CD4-positive, alpha-beta T cell treated with Interleukin-1 beta for 1 hour (primary cell): ENCODE results near the gene TNS3.
"Not testable (repeated sequence)": the region's sequence is repeated elsewhere in the genome, so short reads cannot be mapped to it uniquely, and the experiment has no call there.

Source experiments
- DNase-seq, 2 donors: peaks; one replicate each; pipeline ENCODE4 v3.0.0-alpha.2; 2020 to 2022

The TNS3 gene

DNA sequence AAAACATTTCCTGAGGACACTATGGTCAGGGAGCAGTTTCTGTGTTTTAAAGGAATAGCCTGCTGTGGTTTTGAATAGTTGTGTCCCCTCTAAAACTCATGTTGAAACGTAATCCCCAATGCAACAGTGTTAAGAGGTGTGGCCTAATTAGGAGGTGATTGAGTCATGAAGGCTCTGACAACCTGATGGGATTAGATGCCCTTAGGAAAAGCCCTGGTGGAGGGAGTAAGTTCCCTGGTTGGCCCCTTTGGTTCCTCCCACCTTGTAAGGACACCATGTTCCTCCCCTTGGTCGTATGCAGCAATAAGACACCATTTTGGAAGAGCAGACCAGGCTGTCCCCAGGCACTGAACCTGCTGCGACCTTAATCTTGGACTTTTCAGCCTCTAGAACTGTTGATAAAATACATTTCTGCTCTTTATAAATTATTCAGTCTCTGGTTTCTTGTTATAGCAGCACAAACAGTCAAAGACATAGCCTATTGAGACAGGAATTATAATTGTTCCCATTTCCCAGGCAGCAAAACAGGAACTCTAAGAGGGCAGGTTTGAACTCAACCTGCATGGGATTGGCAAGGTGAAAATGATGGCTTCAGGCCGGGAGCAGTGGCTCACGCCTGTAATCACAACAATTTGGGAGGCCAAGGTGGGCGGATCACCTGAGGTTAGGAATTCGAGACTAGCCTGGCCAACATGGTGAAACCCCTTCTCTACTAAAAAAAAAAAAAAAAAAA, 20.5 kb upstream of the TNS3 start:
- DNase-seq: no peak

GRCh38 chr7:47601881-47602249, 20.0 kb upstream of the TNS3 start:
- DNase-seq: no peak

DNA sequence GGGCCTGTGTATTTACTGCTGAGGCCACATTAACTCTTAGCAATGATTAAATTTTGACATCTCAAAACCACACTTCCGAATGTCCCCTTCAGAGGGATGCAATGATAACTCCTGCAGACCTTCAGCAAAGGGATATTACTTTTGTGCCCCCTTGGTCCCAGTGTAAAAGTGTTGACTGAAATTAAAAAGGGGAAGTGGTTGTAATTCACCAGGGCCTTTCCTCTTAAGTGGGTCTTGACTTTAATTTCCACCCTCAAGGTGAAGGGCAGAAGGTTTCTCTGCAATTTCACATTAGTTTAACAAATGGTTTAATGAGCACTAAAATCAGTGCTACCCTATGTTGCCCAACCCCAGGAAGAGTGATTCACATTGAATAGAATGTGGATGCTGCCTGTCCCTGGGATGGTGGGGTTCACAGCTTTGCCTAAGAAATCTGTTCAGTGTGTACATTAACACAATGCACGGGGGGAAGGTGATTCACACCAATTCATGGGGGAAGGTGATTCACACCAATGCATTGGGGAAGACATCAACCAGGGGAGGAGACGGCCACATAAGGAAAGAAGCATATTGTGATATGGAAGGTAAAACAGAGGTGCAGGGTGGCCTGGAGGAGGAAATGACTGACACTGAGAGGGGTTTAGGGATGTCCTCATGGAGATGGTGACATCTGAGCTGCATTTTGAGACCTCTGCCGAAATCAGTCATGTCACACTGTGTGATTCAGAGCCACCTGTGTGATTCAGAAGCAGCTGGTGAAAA, 19.4 kb upstream of the TNS3 start:
- peak in 1 of 2 donors; percentile 20 for DNase-seq

GRCh38 chr7:47600199-47601118, 18.5 kb upstream of the TNS3 start:
- DNase-seq: no peak

GRCh38 chr7:47597379-47597778, 15.5 kb upstream of the TNS3 start:
- DNase-seq: no peak

GRCh38 chr7:47596502-47597202, 14.7 kb upstream of the TNS3 start:
- DNase-seq: no peak

- no peak for DNase-seq
These were observed 12.5 kb upstream of the TNS3 start for GRCh38 chr7:47594406-47594805.

- DNase-seq: no peak
These were observed 10.0 kb upstream of the TNS3 start for GRCh38 chr7:47591655-47592572.

DNA sequence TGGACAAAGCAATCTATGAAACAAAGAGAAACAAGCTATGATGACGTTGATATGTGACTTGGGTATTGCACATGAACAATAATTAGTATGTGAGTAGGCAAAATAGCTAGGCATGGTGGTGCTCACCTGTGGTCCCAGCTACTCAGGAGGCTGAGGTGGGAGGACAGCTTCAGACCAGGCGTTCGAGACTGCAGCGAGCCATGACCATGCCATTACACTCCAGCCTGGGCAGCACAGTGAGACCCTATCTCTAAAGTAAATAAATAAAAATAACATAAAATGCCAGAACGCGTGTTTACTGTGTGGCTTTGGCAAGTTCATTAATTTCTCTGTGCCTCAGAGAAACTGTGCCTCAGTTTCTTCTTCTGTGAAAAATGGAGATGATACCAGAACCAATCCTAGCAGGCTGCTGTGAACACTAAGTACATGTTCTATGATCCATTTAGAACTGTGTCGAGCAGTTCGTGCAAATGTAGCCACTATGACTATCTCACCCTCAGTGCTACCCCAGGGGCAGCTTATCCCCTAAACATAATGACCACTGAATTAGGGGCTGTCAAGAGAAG, 9.3 kb upstream of the TNS3 start:
- DNase-seq: no peak

DNA sequence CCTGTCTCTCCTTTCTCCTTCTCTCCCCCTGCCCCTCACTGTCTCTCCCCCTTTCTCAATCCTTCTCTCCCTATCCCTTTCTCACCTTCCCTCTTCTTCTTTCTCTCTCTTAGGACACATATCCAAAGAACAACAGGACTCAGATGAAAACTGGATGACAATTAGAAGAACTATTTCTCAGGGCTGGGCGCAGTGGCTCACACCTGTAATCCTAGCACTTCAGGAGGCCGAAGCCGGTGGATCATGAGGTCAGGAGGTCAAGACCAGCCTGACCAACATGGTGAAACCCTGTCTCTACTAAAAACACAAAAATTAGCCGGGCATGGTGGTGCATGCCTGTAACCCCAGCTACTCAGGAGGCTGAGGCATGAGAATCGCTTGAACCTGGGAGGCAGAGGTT, 8.3 kb upstream of the TNS3 start:
- DNase-seq: not testable (repeated sequence)

DNA sequence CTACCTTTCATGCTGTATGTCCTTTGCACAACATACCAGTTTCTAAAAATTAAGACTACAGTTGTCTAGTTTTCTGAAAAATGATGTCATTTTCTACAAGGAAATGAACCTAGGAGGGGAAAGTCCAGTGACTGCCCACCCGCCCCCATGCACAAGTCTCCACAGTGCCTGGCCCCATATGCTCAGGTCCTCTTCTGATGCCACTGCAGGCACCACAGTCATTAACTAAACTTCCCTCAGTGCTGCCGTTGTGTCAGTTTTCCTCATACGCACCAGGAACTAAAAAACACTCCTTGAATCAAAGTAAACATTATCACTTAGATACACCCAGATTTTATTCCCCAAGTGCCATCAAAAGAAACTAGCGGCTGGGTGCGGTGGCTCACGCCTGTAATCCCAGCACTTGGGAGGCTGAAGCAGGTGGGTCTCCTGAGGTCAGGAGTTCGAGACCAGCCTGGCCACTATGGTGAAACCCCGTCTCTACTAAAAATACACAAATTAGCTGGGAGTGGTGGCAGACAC, 6.9 kb upstream of the TNS3 start:
- DNase-seq: no peak

GRCh38 chr7:47587976-47588375, 6.1 kb upstream of the TNS3 start:
- DNase-seq: no peak

DNA sequence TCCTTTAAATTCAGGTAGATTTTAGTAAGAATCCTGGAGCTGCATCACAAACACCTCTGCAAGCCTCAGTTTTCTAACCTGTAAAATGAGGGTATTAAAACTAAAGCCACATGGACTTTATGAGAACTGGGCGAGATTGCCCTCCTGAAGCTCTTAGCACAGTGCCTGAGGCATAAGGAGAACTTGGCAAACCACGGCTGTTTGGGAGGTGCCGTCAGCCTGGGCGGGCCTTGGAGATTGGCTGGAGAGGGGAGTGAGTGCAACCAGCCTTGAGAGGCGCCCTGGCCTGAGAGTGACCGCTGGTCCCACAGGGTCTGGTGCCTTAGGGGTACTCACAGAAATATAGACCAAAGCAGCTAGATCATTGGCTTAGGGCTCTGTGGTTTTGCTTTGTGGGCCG, 5.4 kb upstream of the TNS3 start:
- DNase-seq: no peak

DNA sequence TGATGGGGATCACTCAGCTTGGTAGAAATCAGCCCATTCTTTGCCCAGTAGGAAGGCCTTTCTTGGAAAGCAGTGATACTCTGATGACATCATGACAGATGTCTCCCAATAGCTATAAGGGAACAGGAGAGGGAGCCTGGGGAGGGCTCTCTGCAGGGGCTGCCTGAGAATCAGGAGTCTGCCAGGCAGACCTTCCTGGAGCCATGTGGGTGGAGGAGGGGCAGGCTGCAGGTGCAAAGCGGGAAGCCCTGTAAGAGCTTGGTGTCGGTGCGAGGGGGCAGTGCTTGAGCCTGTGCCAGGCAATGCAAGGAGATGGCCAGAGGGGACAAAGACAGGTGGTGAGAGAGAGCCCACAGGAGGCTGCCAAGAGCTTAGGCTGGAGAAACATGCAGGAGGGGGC, 5.0 kb upstream of the TNS3 start:
- no peak for DNase-seq

- DNase-seq: peak in 1 of 2 donors; percentile 38
These were observed 4.3 kb upstream of the TNS3 start for GRCh38 chr7:47586161-47586670.

DNA sequence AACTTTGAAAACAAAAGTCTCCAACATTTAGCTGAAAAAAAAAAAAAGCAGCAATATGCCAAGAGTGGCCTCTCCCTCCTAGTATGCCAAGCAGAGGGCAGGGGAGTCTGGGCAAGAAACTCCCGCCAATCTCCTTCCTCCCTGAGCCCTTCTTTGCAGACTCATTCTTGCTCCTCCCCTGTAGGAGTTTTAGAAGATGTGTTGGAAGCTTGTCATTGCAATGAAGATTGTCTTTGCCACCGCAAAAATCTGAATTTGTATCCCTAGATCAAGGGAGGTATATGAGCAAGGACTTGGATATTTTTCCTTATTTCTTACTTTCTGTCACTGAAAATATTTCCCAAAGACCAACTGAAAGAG, 2.6 kb upstream of the TNS3 start:
- DNase-seq: no peak

DNA sequence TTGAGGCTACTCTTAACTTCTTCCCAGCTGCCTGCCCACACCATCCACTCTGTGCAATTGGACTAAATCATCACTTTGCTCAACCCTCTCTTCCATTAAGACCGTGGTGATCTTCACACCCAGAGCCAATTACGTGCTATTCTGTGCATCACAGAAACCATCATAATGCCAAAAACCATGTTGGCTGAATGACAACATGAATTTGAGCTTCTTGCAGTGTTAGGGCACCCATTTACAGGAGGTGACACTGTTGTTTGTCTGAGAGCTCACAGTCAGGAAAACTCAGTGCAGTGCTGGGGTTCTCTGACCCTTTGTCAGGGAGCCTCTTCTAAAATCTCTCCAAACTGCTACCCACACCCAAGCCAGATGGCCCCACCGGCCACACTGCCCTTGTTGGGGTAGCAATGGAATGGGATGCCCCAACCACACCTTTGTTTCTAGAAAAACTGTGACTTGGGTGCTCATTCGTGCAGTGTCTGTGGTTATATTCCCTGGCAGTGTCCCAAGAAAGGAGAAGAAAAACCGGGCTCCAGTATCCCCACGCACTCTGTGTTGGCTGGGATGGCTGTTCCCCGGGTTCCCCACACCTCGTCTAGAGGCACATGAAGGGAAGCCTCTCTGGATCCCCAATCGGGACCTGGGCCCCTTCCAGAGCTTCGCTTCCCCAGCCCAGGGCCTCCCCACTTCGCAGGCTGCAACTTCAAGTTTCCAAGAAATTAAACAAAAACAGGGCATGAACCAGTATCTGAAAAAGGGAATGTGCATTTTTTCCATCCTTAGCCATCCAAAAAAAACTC, 2.0 kb upstream of the TNS3 start:
- no peak for DNase-seq

GRCh38 chr7:47582764-47583738, 1.1 kb upstream of the TNS3 start:
- no peak for DNase-seq

DNA sequence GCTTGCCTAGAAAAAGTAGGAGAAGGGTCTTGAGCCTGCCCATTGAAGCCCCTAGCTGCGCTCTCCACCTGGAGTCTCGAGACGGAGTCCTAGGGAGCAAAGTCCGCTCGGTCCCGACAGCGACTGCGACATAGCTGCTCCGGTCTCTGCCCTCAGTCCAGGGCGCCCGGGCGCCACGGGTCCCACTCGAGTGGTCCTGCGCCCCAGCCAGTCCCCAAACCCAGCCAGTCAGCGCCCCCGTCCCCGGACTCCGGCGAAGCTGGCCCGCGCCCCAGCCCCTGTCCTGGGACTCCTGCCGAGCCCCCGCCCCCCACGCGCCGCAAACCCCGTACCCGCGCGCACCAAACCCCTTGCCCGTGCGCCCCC, 490 bp downstream of the TNS3 start:
- no peak for DNase-seq
